Measurements from ENCODE around the gene UBAP1.
"Not testable (repeated sequence)": the region's sequence is repeated elsewhere in the genome, so short reads cannot be mapped to it uniquely, and the experiment has no call there.

Gene UBAP1

GRCh38 chr9:34226144-34226760 lies 47.4 kb downstream of the UBAP1 start:
- FAIRE-seq: not testable (repeated sequence)

GRCh38 chr9:34227445-34227844 lies 48.6 kb downstream of the UBAP1 start:
- no peak for FAIRE-seq

- no peak for FAIRE-seq
These were observed 51.7 kb downstream of the UBAP1 start for GRCh38 chr9:34230556-34230955.

- FAIRE-seq: no peak
These were observed 53.4 kb downstream of the UBAP1 start for GRCh38 chr9:34232201-34232600.

GRCh38 chr9:34233672-34234071 lies 54.8 kb downstream of the UBAP1 start:
- FAIRE-seq: no peak

- FAIRE-seq: no peak
These were observed 59.0 kb downstream of the UBAP1 start for GRCh38 chr9:34237836-34238235.

GRCh38 chr9:34240006-34240405 lies 61.2 kb downstream of the UBAP1 start:
- FAIRE-seq: no peak

GRCh38 chr9:34242830-34243229 lies 64.0 kb downstream of the UBAP1 start:
- FAIRE-seq: no peak

GRCh38 chr9:34245212-34245611 lies 66.4 kb downstream of the UBAP1 start:
- not testable (repeated sequence) for FAIRE-seq

- no peak for FAIRE-seq
These were observed 67.6 kb downstream of the UBAP1 start for GRCh38 chr9:34246453-34246852.

- not testable (repeated sequence) for FAIRE-seq
These were observed 68.9 kb downstream of the UBAP1 start for GRCh38 chr9:34247782-34248181.

- FAIRE-seq: no peak
These were observed 70.4 kb downstream of the UBAP1 start for GRCh38 chr9:34249274-34249673.

GRCh38 chr9:34250721-34251120 lies 71.9 kb downstream of the UBAP1 start:
- FAIRE-seq: no peak

GRCh38 chr9:34252016-34252415 lies 73.2 kb downstream of the UBAP1 start:
- no peak for FAIRE-seq

- no peak for FAIRE-seq
These were observed 74.0 kb downstream of the UBAP1 start for GRCh38 chr9:34252670-34253459.

- no peak for FAIRE-seq
These were observed 74.6 kb downstream of the UBAP1 start for GRCh38 chr9:34253460-34253837.

GRCh38 chr9:34254141-34254913 lies 75.5 kb downstream of the UBAP1 start:
- no peak for FAIRE-seq

- no peak for FAIRE-seq
These were observed 76.4 kb downstream of the UBAP1 start for GRCh38 chr9:34254966-34255825.

- FAIRE-seq: no peak
These were observed 77.3 kb downstream of the UBAP1 start for GRCh38 chr9:34256104-34256503.

- FAIRE-seq: no peak
These were observed 78.2 kb downstream of the UBAP1 start for GRCh38 chr9:34256987-34257585.

GRCh38 chr9:34259315-34259714 lies 80.5 kb downstream of the UBAP1 start:
- no peak for FAIRE-seq

GRCh38 chr9:34262971-34263370 lies 84.1 kb downstream of the UBAP1 start:
- no peak for FAIRE-seq

Measured in islet of Langerhans (tissue), 1 donor.